H1 (cell line): ENCODE results near the gene VIPR1. TPM values are rescaled to one million over a fixed set of nuclear protein-coding genes. Genes with fewer than 3 reads are reported as not detected.

Source experiments
- CTCF ChIA-PET: fragments of 300-600 bp; sonication (Branson Sonifier 250); formaldehyde crosslinking; loops from one replicate; lab custom pipeline; 2021; ENCODE audit not compliant: partially characterized antibody; lab: Charles Lee
- POLR2A ChIA-PET: fragments of 300-600 bp; sonication (Branson Sonifier 250); formaldehyde crosslinking; loops from one replicate; lab custom pipeline; 2021; ENCODE audit warnings: inconsistent platforms; ENCODE audit not compliant: partially characterized antibody; lab: Charles Lee
- DNase-seq, 2 experiments: peaks; one replicate each; pipeline versions ENCODE4 v3.0.0 to v3.0.0-alpha.2; 2010 to 2022; ENCODE audit warnings: low spot score in 2 of 2, low read depth in 1 of 2, mixed read lengths in 1 of 2
- FAIRE-seq: peaks from 2 replicates; lab custom pipeline; 2011; peaks lifted over from hg19 to GRCh38; lab: Jason Lieb, UNC
- H2AFZ ChIP-seq: 2 replicates; pipeline ENCODE4 v1.8.1; 2012; ENCODE audit warnings: low read length, inconsistent platforms
- H2AK5ac ChIP-seq: 2 replicates; pipeline ENCODE4 v1.6.1; 2013; ENCODE audit warnings: low read depth, low read length
- H2BK120ac ChIP-seq: replicated peaks from 2 replicates; pipeline ENCODE3; 2013; ENCODE audit warnings: low read depth, low read length, inconsistent platforms
- H2BK12ac ChIP-seq: 2 replicates; pipeline ENCODE4 v1.6.1; 2013; ENCODE audit warnings: low read depth, low read length
- H2BK15ac ChIP-seq: 2 replicates; pipeline ENCODE4 v1.6.1; 2013; ENCODE audit warnings: low read length
- H2BK20ac ChIP-seq: 2 replicates; pipeline ENCODE4 v1.6.1; 2013; ENCODE audit warnings: low read length
- H2BK5ac ChIP-seq: 2 replicates; pipeline ENCODE4 v1.6.1; 2013; ENCODE audit warnings: low read depth, low read length
- H3K14ac ChIP-seq: 2 replicates; pipeline ENCODE4 v1.6.1; 2013; ENCODE audit warnings: inconsistent platforms; ENCODE audit not compliant: insufficient read length
- H3K18ac ChIP-seq: 2 replicates; pipeline ENCODE4 v1.6.1; 2013; ENCODE audit warnings: low read length; ENCODE audit errors: extremely low read depth
- H3K23ac ChIP-seq: 2 replicates; pipeline ENCODE4 v1.6.1; 2013; ENCODE audit warnings: inconsistent platforms; ENCODE audit not compliant: insufficient read length
- H3K23me2 ChIP-seq: 2 replicates; pipeline ENCODE4 v1.6.1; 2013; ENCODE audit warnings: low read depth, low read length
- H3K27ac ChIP-seq: 2 replicates; pipeline ENCODE4 v1.6.1; 2011; ENCODE audit warnings: low read depth, low read length, inconsistent platforms
- H3K27me3 ChIP-seq, 4 experiments: replicated peaks in 1 of 4; 1 replicate in 1 of 4; 2 replicates in 3 of 4; pipeline versions ENCODE4 v1.6.1 to v1.8.1; 2011 to 2013; ENCODE audit warnings: low read length in 3 of 4, mild to moderate bottlenecking in 3 of 4, inconsistent platforms in 2 of 4, mixed read lengths in 2 of 4, moderate library complexity in 1 of 4; ENCODE audit not compliant: control insufficient read depth in 3 of 4, insufficient read depth in 3 of 4; ENCODE audit errors: extremely low read depth in 1 of 4
- H3K36me3 ChIP-seq, 4 experiments: 2 replicates each; pipeline versions ENCODE4 v1.6.1 to v1.8.1; 2011 to 2013; ENCODE audit warnings: mild to moderate bottlenecking in 4 of 4, low read length in 3 of 4, moderate library complexity in 2 of 4, control low read depth in 1 of 4, inconsistent platforms in 1 of 4; ENCODE audit not compliant: insufficient read depth in 4 of 4, control insufficient read depth in 2 of 4
- H3K4ac ChIP-seq: replicated peaks from 2 replicates; pipeline ENCODE3; 2013; ENCODE audit warnings: low read length, low read depth, mixed read lengths, inconsistent platforms; ENCODE audit not compliant: insufficient read length
- H3K4me1 ChIP-seq, 4 experiments: replicated peaks in 1 of 4; 1 replicate in 1 of 4; 2 replicates in 3 of 4; pipeline versions ENCODE4 v1.6.1 to v1.8.1; 2011 to 2013; ENCODE audit warnings: low read length in 3 of 4, inconsistent platforms in 2 of 4, mixed read lengths in 1 of 4; ENCODE audit not compliant: insufficient read depth in 4 of 4, control insufficient read depth in 3 of 4
- H3K4me2 ChIP-seq, 2 experiments: 2 replicates each; pipeline versions ENCODE4 v1.6.1 to v1.8.1; 2011 to 2013; ENCODE audit warnings: low read depth in 2 of 2, low read length in 2 of 2, control low read depth in 1 of 2, inconsistent platforms in 1 of 2, mild to moderate bottlenecking in 1 of 2; ENCODE audit not compliant: insufficient read depth in 1 of 2
- H3K4me3 ChIP-seq, 4 experiments: fragments of 200-600, 300-600 bp in 1 of 4; sonication (generic), shearing (Covaris generic), sonication (Bioruptor Twin) in 1 of 4; 2 replicates each; pipeline versions ENCODE4 v1.5.1 to v1.8.1; 2011 to 2016; ENCODE audit warnings: low read length in 4 of 4, low read depth in 3 of 4, control low read depth in 2 of 4, inconsistent platforms in 2 of 4, mild to moderate bottlenecking in 2 of 4, mixed read lengths in 1 of 4, moderate library complexity in 1 of 4; ENCODE audit not compliant: insufficient read depth in 2 of 4; ENCODE audit errors: extremely low read depth in 1 of 4
- H3K56ac ChIP-seq: replicated peaks from 2 replicates; pipeline ENCODE3; 2013; ENCODE audit warnings: low read depth, mild to moderate bottlenecking, mixed read lengths, low read length, inconsistent platforms; ENCODE audit not compliant: insufficient read length
- H3K79me1 ChIP-seq: 2 replicates; pipeline ENCODE4 v1.6.1; 2013; ENCODE audit warnings: low read depth, low read length, control low read depth
- H3K79me2 ChIP-seq, 2 experiments: 2 replicates each; pipeline versions ENCODE4 v1.6.1 to v1.8.1; 2012 to 2013; ENCODE audit warnings: low read length in 2 of 2, mild to moderate bottlenecking in 2 of 2, inconsistent platforms in 1 of 2; ENCODE audit not compliant: insufficient read depth in 2 of 2, control insufficient read depth in 1 of 2
- H3K9ac ChIP-seq, 4 experiments: replicated peaks in 1 of 4; 1 replicate in 1 of 4; 2 replicates in 3 of 4; pipeline versions ENCODE4 v1.6.1 to v1.8.1; 2011 to 2013; ENCODE audit warnings: low read depth in 3 of 4, low read length in 3 of 4, control low read depth in 2 of 4, mild to moderate bottlenecking in 2 of 4, moderate library complexity in 2 of 4, inconsistent platforms in 1 of 4; ENCODE audit errors: extremely low read depth in 1 of 4
- H3K9me3 ChIP-seq, 2 experiments: 2 replicates each; pipeline versions ENCODE4 v1.6.1 to v1.8.1; 2012 to 2013; ENCODE audit warnings: mild to moderate bottlenecking in 2 of 2, moderate library complexity in 2 of 2, control low read depth in 1 of 2, inconsistent platforms in 1 of 2, low read depth in 1 of 2, low read length in 1 of 2, mixed read lengths in 1 of 2; ENCODE audit not compliant: insufficient read depth in 2 of 2
- H4K20me1 ChIP-seq, 2 experiments: replicated peaks in 1 of 2; 2 replicates each; pipeline versions ENCODE3 to v1.8.1; 2011 to 2013; ENCODE audit warnings: inconsistent platforms in 2 of 2, low read length in 2 of 2, mild to moderate bottlenecking in 1 of 2; ENCODE audit not compliant: insufficient read depth in 2 of 2, control insufficient read depth in 1 of 2
- H4K5ac ChIP-seq: 2 replicates; pipeline ENCODE4 v1.6.1; 2013; ENCODE audit warnings: low read length, low read depth, mixed read lengths, inconsistent platforms; ENCODE audit not compliant: insufficient read length
- H4K8ac ChIP-seq: 2 replicates; pipeline ENCODE4 v1.8.0; 2013; ENCODE audit warnings: mild to moderate bottlenecking, moderate library complexity, low read length, inconsistent platforms; ENCODE audit not compliant: insufficient read depth; ENCODE audit errors: extremely low read depth
- H4K91ac ChIP-seq: replicated peaks from 2 replicates; pipeline ENCODE3; 2013; ENCODE audit warnings: low read length, mixed read lengths, inconsistent platforms; ENCODE audit not compliant: insufficient read length
- SRF ChIP-seq: IDR thresholded peaks from 2 replicates; pipeline ENCODE4 v1.6.1; 2011; ENCODE audit warnings: mild to moderate bottlenecking, low read depth, low read length, moderate library complexity
- WGBS, 2 experiments: shearing (Covaris generic) in 1 of 2; methylation state at CpG; one replicate each; pipeline versions ENCODE4 v1.1.6 to v1.1.7; 2013 to 2015; ENCODE audit warnings: low lambda C conversion rate in 2 of 2, mixed read lengths in 2 of 2, inconsistent platforms in 1 of 2, low coverage in 1 of 2, missing lambda C conversion rate in 1 of 2; ENCODE audit not compliant: insufficient replicate concordance in 2 of 2, insufficient coverage in 1 of 2, insufficient read length in 1 of 2; ENCODE audit errors: extremely low coverage in 1 of 2, missing lambda C conversion rate in 1 of 2; 5-methylcytosine and 5-hydroxymethylcytosine counted together
- polyA plus RNA-seq, 7 experiments: library from polyadenylated mRNA; depleted of rRNA in 3 of 7; stranded (reverse) in 5 of 7; unstranded in 2 of 7; fragments of >200 nt in 5 of 7; fragments of 200-250 nt in 2 of 7; gene quantifications; 1 replicate in 5 of 7; 2 replicates in 1 of 7; 4 replicates in 1 of 7; pipeline versions ENCODE4 v1.2.1 to v1.2.3, GENCODE V29; 2011 to 2013; ENCODE audit warnings: missing spikeins in 2 of 7, mixed read lengths in 2 of 7
- total RNA-seq: library from RNA; stranded (reverse); fragmentation: NEBNext Ultra II Directional; extraction: Animal tissue kit (Norgen Biotek cat#: 25700); gene quantifications from 2 replicates; pipeline ENCODE4 v1.2.1, GENCODE V29; 2021

Gene VIPR1
- total and polyA plus RNA-seq, 2 of the 8 experiments (the other 6 are each of a cell fraction or from before 2014, with no cell fraction given), result 7.8 to 10.1 TPM

DNA sequence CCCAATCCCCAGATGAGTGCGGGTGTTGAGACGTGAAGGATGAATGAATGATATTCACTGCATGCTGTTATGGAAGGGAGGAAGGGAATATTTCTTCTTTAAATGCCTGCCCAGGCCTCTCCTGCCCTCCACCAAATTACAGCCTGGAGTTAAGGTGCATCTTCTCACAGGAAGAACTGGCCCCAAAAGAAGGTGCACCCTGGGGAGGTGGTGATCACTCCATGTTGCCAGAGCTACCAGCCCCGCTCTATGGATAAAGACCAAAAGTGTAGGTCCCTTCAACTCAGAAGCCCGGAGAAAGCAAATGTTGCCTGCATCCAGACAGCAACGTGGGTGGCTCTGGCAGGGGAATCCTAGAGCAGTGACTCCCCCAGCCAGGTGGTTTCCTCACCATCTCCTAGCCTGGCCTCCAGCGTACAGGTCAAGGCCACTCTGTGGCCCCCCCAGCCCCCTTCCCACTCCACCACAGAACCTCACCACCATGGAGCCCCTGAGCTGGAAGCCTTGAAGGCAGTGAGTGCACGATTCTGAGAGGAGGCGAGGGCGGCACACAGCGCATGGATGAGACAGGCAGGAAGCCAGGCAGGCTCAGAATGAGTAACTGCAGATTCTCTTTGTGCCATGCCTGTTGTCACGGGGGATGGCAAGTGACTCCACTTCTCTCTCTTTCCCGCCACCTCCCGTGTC is 3.5 kb upstream of the VIPR1 start:
- no peak overlapping the region for H3K18ac ChIP-seq
- CTCF ChIA-PET, result interaction anchor here (1.4 to 3.4 kb wide), 3 partner anchors 35 to 46 kb away, joined by 3 to 15 read pairs (median 3); no protein-coding TSS in a partner anchor
- H3K9me3 ChIP-seq, result no peaks in the 10 kb centered on the region
- no peak overlapping the region for H2BK15ac ChIP-seq
- DNase-seq, result peak in 1 of 2 experiments; percentile 26
- 0 out of 2 replicates have a peak overlapping the region, but pooled peaks have one; percentile 25 for H2AK5ac ChIP-seq
- no peak for FAIRE-seq
- no peak overlapping the region for H4K5ac ChIP-seq
- no peaks in the 10 kb centered on the region for H3K79me2 ChIP-seq
- no peak overlapping the region for H3K4me2 ChIP-seq
- H3K14ac ChIP-seq, result no peak overlapping the region
- H3K4me1 ChIP-seq, result peaks cover 0 to 11% (median 6%) of the 10 kb centered on the region in 4 experiments; a peak in 6 of 7 replicates
- no peak overlapping the region for H3K56ac ChIP-seq
- no peak overlapping the region for H3K9ac ChIP-seq
- POLR2A ChIA-PET, result interaction anchor here (1.5 kb wide), 1 partner anchor 36 kb away, joined by 4 read pairs; no protein-coding TSS in a partner anchor
- no peak overlapping the region for H2AFZ ChIP-seq
- H2BK5ac ChIP-seq, result no peak overlapping the region; the same call in 1 of the 2 replicates
- no peak overlapping the region; the same call in 1 of the 2 replicates for H2BK20ac ChIP-seq
- no peak overlapping the region for H3K4ac ChIP-seq
- no peaks in the 10 kb centered on the region for H3K36me3 ChIP-seq
- peaks cover 0 to 4% of the 10 kb centered on the region in 2 experiments for H4K20me1 ChIP-seq
- 90% methylated on average over 13 of the region's 13 CpGs; no CpG with 5 or more reads in 1 of the 2 experiments for WGBS, 2 experiments
- H3K23ac ChIP-seq, result no peak overlapping the region
- no peak overlapping the region for H4K8ac ChIP-seq
- H3K27ac ChIP-seq, result no peak overlapping the region
- H2BK120ac ChIP-seq, result no peak overlapping the region
- H3K23me2 ChIP-seq, result peaks cover 19% of the 10 kb centered on the region
- peaks cover 0 to 52% (median 35%) of the 10 kb centered on the region in 4 experiments; a peak in 6 of 7 replicates for H3K27me3 ChIP-seq
- no peaks in the 10 kb centered on the region for H3K79me1 ChIP-seq
- H4K91ac ChIP-seq, result no peak overlapping the region
- peak overlapping the region; percentile 93; the same call in 1 of the 2 replicates for H2BK12ac ChIP-seq
- no peak overlapping the region for H3K4me3 ChIP-seq
- no peak for TF ChIP-seq SRF
